ENCODE measurements around the gene LEMD2. TPM values are rescaled to one million over a fixed set of nuclear protein-coding genes. Genes with fewer than 3 reads are reported as not detected.

LEMD2 gene
- total RNA-seq, 1 experiment from 2014 or later, result 62.9 TPM

GRCh38 chr6:33721508-33721907 lies 67.4 kb downstream of the LEMD2 start (continued):
- TF ChIP-seq, protein P1, sequence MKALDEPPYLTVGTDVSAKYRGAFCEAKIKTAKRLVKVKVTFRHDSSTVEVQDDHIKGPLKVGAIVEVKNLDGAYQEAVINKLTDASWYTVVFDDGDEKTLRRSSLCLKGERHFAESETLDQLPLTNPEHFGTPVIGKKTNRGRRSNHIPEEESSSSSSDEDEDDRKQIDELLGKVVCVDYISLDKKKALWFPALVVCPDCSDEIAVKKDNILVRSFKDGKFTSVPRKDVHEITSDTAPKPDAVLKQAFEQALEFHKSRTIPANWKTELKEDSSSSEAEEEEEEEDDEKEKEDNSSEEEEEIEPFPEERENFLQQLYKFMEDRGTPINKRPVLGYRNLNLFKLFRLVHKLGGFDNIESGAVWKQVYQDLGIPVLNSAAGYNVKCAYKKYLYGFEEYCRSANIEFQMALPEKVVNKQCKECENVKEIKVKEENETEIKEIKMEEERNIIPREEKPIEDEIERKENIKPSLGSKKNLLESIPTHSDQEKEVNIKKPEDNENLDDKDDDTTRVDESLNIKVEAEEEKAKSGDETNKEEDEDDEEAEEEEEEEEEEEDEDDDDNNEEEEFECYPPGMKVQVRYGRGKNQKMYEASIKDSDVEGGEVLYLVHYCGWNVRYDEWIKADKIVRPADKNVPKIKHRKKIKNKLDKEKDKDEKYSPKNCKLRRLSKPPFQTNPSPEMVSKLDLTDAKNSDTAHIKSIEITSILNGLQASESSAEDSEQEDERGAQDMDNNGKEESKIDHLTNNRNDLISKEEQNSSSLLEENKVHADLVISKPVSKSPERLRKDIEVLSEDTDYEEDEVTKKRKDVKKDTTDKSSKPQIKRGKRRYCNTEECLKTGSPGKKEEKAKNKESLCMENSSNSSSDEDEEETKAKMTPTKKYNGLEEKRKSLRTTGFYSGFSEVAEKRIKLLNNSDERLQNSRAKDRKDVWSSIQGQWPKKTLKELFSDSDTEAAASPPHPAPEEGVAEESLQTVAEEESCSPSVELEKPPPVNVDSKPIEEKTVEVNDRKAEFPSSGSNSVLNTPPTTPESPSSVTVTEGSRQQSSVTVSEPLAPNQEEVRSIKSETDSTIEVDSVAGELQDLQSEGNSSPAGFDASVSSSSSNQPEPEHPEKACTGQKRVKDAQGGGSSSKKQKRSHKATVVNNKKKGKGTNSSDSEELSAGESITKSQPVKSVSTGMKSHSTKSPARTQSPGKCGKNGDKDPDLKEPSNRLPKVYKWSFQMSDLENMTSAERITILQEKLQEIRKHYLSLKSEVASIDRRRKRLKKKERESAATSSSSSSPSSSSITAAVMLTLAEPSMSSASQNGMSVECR (CRISPR knock-in tag; IDR thresholded peaks at IDR 0.05; ENCODE audit: borderline replicate concordance), result no peak
- TF ChIP-seq USF2 (CRISPR knock-in tag; IDR thresholded peaks at IDR 0.05) (no peak), PREB (CRISPR knock-in tag; IDR thresholded peaks at IDR 0.05; ENCODE audit: borderline replicate concordance) (no peak), CBFB (CRISPR knock-in tag; IDR thresholded peaks at IDR 0.05; ENCODE audit: low read depth) (no peak), NFATC4 (CRISPR knock-in tag; IDR thresholded peaks at IDR 0.05) (no peak), NR3C1 (CRISPR knock-in tag; conservative IDR thresholded peaks at IDR 0.05; ENCODE audit: low read depth) (no peak), MYBL2 (CRISPR knock-in tag; IDR thresholded peaks at IDR 0.05) (no peak), ZNF219 (CRISPR knock-in tag; IDR thresholded peaks at IDR 0.05; ENCODE audit: borderline replicate concordance) (no peak), ZNF263 (CRISPR knock-in tag; IDR thresholded peaks at IDR 0.05; ENCODE audit: low read depth) (no peak), GRHL2 (CRISPR knock-in tag; IDR thresholded peaks at IDR 0.05; ENCODE audit: insufficient replicate concordance, severe bottlenecking) (no peak), USF1 (CRISPR knock-in tag; IDR thresholded peaks at IDR 0.05) (no peak), ELF4 (CRISPR knock-in tag; IDR thresholded peaks at IDR 0.05; ENCODE audit: low read depth) (no peak), EMX1 (CRISPR knock-in tag; IDR thresholded peaks at IDR 0.05) (no peak)
- TF ChIP-seq, protein P2, sequence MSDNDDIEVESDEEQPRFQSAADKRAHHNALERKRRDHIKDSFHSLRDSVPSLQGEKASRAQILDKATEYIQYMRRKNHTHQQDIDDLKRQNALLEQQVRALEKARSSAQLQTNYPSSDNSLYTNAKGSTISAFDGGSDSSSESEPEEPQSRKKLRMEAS (CRISPR knock-in tag; IDR thresholded peaks at IDR 0.05), result no peak
- TF ChIP-seq, protein P3, sequence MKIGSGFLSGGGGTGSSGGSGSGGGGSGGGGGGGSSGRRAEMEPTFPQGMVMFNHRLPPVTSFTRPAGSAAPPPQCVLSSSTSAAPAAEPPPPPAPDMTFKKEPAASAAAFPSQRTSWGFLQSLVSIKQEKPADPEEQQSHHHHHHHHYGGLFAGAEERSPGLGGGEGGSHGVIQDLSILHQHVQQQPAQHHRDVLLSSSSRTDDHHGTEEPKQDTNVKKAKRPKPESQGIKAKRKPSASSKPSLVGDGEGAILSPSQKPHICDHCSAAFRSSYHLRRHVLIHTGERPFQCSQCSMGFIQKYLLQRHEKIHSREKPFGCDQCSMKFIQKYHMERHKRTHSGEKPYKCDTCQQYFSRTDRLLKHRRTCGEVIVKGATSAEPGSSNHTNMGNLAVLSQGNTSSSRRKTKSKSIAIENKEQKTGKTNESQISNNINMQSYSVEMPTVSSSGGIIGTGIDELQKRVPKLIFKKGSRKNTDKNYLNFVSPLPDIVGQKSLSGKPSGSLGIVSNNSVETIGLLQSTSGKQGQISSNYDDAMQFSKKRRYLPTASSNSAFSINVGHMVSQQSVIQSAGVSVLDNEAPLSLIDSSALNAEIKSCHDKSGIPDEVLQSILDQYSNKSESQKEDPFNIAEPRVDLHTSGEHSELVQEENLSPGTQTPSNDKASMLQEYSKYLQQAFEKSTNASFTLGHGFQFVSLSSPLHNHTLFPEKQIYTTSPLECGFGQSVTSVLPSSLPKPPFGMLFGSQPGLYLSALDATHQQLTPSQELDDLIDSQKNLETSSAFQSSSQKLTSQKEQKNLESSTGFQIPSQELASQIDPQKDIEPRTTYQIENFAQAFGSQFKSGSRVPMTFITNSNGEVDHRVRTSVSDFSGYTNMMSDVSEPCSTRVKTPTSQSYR (CRISPR knock-in tag; IDR thresholded peaks at IDR 0.05), result no peak

Other genes starting within 250 kb of the LEMD2 start
- 40.5 to 40.9 TPM (median 40.5 TPM) in 3 replicates for gene BAK1, start 208.9 kb downstream of the LEMD2 start, total RNA-seq (2021)
- gene ITPR3, start 167.8 kb downstream of the LEMD2 start, total RNA-seq (2021), result 42.5 to 47.3 TPM (median 42.9 TPM) in 3 replicates
- gene UQCC2, start 77.4 kb downstream of the LEMD2 start, total RNA-seq (2021), result 65.8 to 105 TPM (median 95.3 TPM) in 3 replicates
- 0.44 to 1.1 TPM (median 0.89 TPM) in 3 replicates for gene IP6K3, start 42.2 kb downstream of the LEMD2 start, total RNA-seq (2021)
- gene MLN, start 14.9 kb upstream of the LEMD2 start, total RNA-seq (2021), result not detected in 3 replicates

Data from WTC11 (cell line).